Measurements from ENCODE around the gene ZNF473.

ZNF473 gene

DNA sequence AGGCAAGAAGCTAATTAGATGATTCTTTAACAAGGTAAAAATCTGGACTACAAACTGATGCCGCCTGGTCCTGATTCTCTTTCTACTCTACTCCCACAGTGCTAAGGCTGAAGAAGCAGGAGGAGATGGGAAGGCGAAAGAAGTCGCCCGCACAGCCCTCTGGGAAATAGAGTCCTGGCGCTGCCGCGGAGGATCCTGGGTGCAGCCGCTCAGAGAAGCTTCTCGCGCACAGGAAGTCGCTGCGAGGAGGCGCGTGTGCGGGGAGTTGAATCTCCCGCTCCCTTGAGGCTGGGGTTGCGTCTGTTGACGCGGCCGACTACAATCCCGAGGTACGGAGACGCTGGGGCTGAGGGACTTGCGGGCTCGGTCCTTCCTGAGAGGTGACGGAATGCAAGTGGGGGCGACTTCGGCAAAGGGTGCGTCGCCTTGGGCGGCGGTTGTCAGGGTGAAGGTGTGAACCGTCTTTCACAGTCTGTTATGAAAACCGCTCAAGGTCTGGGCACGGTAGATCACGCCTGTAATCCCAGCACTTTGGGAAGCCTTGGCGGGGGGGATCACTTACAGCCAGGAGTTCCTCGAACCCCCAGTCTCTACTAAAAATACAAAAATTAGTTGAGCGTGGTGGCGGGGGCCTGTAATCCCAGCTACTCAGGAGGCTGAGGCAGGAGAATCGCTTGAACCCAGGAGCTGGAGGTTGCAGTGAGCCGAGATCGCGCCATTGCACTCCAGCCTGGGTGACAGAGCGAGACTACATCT lies at the start of gene ZNF473:
Gene ZNF473, plus strand, starts transcription at position 212 of the 756 bp plus-strand sequence. CDS start 5,078 bp downstream, outside the sequence.
- peak; percentile 73 to 99 (median 94) for DNase-seq

DNA sequence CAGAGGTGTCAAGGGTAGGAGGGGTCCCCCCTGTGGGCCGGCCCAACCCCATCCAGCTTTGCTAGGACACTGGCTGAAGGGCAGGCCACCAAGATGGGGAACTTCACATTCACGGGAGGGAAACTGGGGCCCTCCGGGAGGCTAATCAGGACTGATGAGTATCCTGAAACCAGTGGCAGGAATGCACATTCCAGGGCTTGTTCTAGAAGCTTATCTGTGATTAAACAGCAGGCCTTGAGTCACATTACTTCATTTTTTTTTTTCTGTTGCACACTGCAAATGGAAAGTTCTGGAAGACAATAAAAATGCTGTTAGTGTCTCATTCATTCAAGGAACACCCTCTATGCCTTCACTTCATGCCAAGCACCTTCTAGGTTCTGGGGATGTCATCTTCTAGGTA lies 49.3 kb upstream of the ZNF473 start:
- no peak for DNase-seq

DNA sequence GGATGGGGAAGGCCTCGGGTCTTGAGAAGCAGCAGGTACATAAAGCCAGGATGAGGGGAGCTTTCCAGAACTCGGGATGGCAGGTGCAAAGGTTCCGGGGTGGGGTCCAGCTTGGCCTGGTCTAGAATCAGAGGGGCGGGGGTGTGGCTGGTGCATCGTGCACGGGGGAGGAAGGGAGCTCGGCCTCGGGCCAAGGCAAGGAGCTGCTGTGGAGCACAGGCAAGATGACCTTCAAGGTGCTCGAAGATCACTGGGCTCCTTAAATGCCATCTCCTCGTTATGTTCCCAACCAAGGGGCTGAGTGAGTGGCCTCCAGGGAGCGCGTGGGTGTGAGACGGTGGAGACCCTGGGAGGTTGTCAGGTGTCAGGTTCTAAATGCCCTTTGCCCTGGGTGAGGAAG lies 48.7 kb upstream of the ZNF473 start:
- no peak for DNase-seq

DNA sequence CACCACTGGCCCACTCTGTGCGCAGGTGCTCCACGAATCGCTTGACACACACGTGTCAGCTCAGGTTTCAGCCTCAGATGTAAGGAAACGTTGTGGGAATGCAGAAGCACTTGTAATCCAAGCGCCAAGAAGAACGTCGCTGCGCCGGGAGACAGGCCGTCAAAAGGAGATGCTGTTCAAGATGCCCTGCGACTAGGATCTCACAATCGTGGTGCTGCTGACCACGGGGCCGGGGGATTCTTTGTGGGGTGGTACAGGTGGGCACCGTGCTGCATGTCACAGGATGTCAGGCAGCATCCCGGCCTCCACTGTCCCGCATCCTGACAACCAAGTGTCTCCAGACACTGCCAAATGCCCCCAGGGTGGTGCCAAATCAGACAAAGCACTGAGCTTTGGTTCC lies 47.9 kb upstream of the ZNF473 start:
- no peak for DNase-seq

DNA sequence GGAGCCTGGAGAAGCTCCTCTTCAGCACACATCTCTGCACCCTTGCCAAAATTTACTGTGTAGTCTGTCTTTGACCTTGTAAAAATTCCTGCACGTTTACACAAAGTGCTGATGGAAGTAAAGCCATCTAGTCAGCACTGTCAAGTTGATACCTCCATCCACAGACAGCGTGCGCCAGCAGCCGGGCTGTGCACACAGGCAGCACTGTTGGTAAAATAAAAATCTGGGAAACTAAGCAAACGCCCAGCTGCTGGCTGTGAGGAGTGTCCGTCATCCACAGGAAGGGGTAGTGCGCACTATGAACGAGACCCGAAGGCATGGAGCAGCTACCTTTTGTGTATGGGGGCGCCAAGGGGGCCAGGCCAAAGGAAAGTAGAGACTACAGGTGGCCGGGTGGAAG lies 47.5 kb upstream of the ZNF473 start:
- DNase-seq = no peak

DNA sequence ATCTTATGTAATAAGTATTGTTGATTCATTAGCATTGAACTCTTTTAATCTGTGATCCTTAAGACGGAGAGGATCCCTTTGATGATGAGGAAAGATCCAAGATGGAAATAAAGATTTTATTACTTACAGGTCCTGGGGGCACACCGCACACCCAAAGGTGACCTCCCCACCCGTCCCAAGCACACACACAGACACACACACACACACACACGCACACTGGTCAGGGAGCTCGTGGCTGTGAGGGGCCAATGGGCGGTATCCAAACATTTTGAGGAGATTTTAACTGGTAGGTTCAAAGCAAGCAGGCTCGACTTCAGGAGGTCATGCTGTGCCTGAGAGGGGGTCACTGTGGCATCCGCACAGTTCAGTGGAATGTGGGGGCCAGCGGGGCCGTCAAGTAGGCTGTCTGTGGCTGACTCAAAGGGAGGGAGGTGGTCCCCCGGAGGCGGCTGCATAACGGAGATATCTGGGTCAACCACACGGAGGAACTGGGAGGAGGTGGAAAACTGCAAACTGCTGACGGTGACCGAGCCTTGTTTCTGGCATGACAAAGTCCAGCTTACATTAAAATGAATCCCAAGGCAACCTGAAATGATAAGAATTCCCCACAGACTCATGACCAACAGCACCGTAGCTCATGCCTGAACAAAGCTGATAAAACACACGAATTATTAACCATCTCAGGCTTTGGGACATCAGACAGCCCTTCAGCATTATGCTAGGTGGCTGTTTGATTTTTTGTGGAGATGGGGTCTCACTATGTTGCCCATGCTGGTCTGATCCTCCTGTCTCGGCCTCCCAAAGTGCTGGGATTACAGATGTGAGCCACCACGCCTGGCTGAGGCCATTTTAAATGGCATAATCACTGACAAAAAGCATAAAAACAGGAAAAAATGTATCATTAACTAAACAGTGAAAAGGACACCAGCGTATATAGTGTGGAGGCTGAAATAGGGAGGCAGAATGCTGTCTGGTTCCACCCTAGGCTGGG lies 43.9 kb upstream of the ZNF473 start:
- DNase-seq = no peak

DNA sequence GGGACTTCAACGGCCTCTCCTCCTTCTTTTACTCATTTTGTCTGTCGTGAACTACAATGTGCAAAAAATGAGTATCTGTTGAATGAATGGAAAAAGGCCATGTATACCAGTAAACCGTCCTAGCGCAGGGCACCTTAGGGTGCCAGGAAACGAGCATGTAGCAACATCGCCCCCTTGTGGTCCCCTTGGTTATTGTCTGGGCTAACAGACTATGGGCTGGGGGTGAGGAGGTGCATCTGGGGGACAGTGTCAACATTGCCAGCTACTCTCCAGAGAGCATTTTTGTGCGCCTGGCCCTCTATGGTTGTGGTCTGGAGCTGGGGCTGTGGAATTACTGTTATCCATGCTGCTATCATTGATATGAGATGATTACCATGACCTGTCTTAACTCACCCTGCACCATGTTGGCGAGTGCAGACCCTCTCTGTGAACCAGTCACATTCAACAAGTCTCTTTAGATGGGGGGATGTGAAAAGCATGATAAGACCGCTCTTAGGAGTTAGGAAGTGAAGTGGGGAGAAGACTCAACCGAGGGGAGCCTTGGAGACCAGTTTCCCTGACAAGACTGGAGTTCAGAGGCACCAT lies 42.1 kb upstream of the ZNF473 start:
- peak in 34 of 56 donors; percentile 2 to 75 (median 24) for DNase-seq

DNA sequence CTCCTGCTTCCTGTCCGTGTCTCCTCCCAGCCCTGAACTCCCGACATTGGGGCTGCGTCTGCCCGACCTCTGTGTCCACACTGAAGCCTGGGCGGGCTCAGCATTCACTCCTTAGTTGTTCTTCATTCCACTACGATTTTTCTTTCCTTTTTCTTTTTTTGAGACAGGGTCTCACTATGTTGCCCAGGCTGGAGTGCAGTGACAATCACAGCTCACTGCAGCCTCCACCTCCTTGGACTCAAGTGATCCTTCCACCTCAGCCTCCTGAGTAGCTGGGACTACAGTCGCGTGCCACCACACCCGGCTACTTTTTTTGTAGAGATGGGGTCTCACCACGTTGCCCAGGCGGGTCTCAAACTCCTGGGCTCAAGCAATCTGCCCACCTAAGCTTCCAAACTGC lies 41.3 kb upstream of the ZNF473 start:
- DNase-seq = no peak

DNA sequence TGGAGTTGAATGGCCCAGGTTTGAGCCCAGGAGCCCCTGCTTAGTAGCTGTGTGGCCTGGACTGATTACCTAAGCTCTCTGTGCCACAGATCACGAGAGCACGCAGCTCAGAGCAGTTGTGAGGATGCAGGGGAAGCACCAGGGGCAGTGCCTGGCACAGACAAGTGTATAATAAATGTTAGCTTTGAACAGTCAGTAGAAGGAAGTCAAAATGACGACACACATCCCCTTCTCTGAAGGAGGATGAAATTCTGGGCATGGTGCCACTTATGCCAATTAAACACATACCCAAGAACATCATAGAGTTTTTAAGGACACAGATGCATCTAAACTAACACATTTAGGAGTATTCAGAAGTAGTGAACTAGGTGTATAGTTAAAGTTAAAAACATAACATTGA lies 39.9 kb upstream of the ZNF473 start:
- no peak for DNase-seq

DNA sequence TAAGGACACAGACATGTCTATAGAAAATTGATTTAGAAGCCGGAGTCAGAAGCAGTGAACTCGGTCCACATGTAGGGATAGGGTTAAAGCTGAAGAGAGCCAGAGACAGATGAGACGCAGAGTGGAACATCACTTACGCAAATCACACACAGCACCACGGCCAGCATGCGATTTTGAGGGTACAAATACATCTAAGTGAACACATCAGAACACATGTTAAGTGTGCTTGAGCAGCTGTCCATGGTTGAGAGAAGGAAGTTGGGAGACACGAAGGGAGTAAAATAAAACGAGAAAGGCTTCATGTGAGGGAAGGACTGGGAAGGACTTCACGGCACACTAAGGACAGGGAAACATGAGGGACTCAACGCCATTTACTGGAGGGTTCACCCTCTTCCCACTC lies 39.5 kb upstream of the ZNF473 start:
- DNase-seq = no peak

DNA sequence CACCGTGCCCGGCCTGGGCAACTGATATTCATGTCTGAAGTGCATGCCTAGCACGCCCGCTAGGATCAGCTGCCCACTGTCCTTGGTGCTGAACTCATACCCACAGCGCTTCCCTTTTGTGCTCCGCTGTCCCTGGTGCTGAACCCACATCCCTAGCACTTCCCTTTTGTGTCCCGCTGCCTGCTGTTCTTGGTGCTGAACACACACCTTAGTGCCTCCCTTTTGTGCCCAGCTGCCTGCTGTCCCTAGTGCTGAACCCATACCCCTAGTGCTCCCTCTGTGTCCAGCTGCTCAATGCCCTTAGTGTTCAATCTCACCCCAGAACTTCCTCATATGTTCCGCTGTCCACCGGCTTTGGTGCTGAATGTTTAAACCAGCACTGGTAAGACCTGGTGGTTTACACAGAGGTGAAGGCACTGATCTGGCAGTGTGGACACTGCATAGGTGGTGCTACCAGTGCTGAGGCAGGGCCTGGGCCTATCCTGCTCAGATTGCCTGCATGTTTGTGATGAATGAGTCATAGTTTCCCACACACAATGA lies 38.6 kb upstream of the ZNF473 start:
- DNase-seq = peak in 49 of 56 donors; percentile 4 to 83 (median 39)

DNA sequence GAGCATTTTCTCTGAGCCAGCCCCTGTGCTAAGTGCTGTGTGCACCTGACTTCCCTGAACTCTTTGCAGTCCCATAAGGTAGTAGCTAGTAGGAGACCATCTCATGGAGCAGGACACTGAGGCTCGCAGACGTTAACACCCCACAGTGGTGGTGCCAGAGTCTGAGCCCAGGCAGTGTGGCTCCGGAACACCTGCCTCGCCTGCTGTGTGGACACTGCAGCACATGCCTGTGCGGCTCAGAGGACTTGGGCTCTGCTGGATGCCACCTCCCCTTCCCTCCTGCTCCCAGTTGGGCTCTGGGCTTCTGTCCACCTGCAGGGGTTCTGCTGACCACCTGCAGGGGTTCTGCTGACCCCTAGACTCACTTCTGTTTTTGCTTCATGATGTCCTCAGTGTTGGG lies 37.8 kb upstream of the ZNF473 start:
- no peak for DNase-seq

DNA sequence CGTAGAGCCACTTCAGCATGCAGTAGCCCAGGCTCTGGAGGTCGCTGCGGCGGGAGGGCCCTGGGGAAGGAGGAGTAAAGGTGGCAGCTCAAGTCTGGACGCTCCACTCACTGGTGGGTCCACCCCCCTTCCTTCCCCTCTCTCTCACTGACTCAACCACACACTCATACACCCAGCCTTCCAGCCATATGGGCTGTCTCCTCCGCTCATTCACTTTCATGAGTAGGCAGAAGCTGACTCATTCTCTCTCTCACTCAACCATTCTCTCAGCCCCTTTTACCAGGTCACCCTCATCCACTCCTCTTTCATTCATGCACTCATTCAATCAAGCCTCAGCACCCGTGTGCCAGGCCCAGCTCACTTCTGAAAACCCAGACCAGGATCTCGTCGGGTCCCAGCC lies 37.4 kb upstream of the ZNF473 start:
- DNase-seq = peak in 16 of 56 donors; percentile 7 to 54 (median 20)

DNA sequence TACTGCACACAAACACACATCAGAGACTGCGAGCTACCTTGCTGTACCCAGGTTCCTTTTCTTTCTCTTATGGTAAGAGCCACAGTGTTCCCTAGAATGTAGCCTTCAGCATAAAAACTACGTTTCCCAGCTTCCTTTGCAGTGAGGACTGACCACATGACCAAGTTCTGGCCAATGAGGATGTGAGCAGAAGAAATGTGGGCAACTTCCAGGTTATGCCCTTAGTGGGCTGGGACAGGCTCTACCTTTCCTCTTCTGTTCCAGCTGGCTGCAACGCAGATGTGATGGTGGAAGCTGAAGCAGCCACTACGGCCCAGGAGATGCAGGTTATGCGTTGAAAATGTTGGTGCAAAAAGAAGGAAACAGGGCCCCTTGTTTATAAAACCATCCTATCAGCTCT lies 28.1 kb upstream of the ZNF473 start:
- DNase-seq = peak in 1 of 56 donors; percentile 8

DNA sequence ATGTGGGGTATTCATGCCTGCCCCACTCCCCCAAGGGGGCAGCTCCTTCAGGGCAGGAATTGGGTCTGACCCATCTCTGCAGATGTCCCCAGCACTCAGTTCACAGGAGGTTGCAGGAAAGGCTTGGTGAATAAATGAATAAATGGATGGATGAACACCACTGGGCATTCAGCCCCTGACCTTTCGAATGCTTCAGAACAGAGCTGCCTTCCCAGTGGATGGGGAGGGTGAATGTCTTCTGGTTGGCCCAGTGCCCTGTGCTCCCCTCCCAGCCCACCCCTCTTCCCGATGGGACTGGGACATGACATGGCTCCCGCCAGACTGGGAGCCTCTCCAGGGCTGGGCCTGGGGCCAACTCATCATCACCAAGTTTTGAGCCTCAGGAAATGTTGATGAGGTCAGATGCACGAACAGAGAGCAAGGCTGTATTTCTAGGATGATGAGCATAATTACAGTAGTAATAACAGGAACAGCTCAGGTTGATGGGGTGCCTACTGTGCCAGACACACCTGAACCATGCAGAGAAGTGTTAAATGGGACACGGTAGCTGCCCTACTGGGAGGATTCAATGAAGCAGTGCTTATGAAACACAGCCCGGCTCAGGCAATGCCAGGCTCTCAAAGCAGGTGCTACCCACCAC lies 26.3 kb upstream of the ZNF473 start:
- peak in 10 of 56 donors; percentile 2 to 38 (median 13) for DNase-seq

DNA sequence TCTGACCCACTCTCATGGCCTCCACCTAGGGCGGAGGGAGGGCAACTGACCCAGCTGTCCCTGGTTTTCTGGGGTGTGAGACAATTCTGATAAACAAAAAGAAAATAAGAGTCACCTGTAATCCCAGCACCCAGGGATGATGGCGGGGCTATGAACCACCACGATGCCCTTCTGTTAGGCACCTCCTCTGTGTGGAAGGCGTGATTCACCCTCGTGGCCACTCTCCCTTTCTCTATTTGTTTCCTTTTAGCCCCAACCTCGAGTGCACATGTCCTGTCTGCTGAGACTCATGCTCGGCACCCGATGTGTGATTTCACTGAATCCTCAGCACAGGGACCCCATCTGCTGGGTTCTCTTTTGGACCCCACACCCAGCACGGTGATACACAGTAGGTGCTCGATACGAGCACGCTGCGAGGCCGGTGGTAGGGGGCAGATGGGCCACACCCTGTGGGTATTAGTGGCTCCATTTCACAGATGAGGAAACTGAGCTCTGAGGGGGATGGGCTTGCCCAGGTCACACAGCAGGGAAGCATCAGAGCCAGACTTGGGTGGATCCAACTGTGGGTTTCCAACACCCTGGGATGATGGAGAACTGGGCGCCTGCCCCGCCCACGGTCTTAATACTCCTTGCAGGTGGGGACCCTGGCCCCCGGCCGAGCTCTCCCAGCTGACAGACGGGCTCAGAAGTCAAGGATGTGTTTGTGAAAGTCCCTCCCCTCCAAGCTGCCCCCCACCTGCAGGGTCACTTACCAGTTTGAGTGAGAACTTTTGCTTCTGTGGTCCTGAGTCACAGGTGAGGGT lies 25.6 kb upstream of the ZNF473 start:
- no peak for DNase-seq

DNA sequence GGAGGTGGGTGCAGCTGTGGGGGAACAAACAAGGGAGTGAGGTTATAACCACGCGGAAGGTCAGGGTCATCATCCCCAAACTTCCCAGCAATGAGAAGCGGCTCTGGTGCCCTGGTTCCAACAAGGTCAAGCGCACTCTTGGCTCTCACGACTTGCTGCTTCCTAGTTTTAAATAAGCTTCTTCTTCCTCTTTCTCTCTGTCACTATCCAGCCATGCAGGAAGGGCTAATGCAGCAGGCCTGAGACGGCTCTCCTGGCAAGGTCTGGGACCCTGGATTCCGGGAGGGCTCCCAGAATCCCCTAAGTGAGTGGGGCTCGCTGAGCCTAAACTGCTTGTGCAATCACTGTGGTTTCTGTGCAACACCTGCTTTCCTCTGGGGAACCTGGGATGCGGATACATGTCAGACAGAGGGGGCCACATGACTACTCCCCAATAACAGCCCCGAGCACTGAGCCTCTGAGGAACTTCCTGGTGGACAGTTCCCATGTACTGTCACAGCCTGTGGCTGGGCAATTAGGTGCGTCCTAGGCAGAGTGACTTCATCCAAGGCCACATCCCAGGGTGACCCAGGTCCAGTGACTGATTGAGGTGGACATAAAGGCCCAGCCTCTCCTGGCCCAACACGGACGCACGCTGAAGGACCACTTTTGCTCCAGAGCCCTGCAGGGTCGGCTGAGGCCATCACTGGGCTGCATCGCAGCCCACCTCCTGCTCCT lies 24.8 kb upstream of the ZNF473 start:
- DNase-seq = no peak

DNA sequence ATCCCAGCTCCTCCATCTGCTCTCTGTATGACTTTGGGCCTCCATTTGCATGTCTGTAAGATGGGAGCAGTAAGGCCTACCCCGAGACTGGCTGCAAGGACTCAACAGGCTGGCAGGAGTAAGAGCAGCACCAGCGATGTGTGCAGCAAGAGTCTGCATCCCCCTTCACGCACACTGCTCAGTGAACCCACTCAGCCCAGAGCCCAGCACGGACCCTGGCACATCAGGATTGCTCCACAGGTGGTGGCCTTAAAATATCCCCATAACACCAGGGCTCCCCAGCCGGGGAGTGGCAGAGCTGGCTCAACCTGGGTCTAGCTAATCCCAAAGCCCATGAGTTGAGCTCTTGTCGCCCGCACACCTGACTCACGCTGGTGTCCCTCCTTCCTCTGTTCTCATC lies 24.0 kb upstream of the ZNF473 start:
- no peak for DNase-seq

DNA sequence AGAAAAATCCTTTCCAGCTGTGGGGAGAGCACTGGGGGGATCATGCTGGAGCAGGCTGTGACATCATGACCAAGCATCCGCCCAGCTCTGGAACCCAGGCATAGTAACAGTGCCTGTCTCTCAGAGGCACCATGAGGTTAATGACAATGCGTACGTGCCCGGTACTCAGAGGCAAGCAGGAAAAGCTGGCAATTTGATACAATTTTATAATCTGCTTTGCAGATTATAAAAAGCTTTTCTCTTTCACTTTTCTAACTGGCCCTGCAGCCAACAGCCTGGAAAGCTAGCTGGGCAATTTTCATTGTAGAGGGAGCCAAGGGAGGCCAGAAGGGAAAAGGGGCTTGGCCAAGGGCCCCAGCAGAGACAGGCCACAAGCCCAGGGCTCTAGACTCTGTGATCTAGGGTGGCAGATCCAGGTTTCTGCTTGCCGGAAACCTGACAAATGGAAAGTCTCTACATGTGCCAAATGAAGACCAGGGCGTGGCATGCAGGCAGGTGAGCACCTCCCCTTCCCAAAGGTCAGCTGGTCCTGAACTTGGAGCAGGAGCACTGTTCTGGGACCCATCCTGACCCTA lies 23.3 kb upstream of the ZNF473 start:
- peak in 2 of 56 donors; percentile 10 to 11 for DNase-seq
